GM19372 (cell line): ENCODE results near the gene TBC1D17.
"Not testable (repeated sequence)": the region's sequence is repeated elsewhere in the genome, so short reads cannot be mapped to it uniquely, and the experiment has no call there.

ENCODE experiments used
- ATAC-seq: cut with Tn5 transposase; IDR thresholded peaks from one replicate; pipeline ENCODE4 v1.9.1; 2021; ENCODE audit warnings: mild to moderate bottlenecking, low read depth, moderate library complexity; ENCODE audit not compliant: unreplicated experiment

TBC1D17 gene

GRCh38 chr19:49916839-49917733 lies 39.6 kb downstream of the TBC1D17 start:
- no peak for ATAC-seq

- ATAC-seq, result no peak
Measured at GRCh38 chr19:49918089-49918488, 40.6 kb downstream of the TBC1D17 start.

GRCh38 chr19:49920624-49921363 lies 43.3 kb downstream of the TBC1D17 start:
- no peak for ATAC-seq

- no peak for ATAC-seq
Measured at GRCh38 chr19:49921871-49922795, 44.6 kb downstream of the TBC1D17 start.

GRCh38 chr19:49923055-49924003 lies 45.8 kb downstream of the TBC1D17 start:
- no peak for ATAC-seq

GRCh38 chr19:49924004-49924880 lies 46.7 kb downstream of the TBC1D17 start:
- no peak for ATAC-seq

GRCh38 chr19:49924881-49925210 lies 47.3 kb downstream of the TBC1D17 start:
- ATAC-seq, result not testable (repeated sequence)

- ATAC-seq, result no peak
Measured at GRCh38 chr19:49925486-49925885, 48.0 kb downstream of the TBC1D17 start.

- ATAC-seq, result no peak
Measured at GRCh38 chr19:49926515-49926914, 49.0 kb downstream of the TBC1D17 start.

GRCh38 chr19:49927526-49928264 lies 50.2 kb downstream of the TBC1D17 start:
- ATAC-seq, result no peak

GRCh38 chr19:49929121-49929610 lies 51.7 kb downstream of the TBC1D17 start, which contains the start of the genes ATF5 and NUP62:
Gene ATF5, plus strand, starts transcription at chr19:49929205. Its CDS starts 1,646 bp downstream, at chr19:49930851.
Gene NUP62, minus strand, starts transcription at chr19:49929504. Its CDS starts 19,697 bp downstream, at chr19:49909807.
- peak; percentile 50 for ATAC-seq

GRCh38 chr19:49929611-49930482 lies 52.3 kb downstream of the TBC1D17 start:
- ATAC-seq, result peak; percentile 65

GRCh38 chr19:49930483-49931011 lies 53.0 kb downstream of the TBC1D17 start:
- ATAC-seq, result no peak

GRCh38 chr19:49931293-49932040 lies 54.0 kb downstream of the TBC1D17 start:
- ATAC-seq, result no peak

GRCh38 chr19:49932041-49932451 lies 54.5 kb downstream of the TBC1D17 start:
- ATAC-seq, result no peak

GRCh38 chr19:49932731-49933131 lies 55.2 kb downstream of the TBC1D17 start:
- no peak for ATAC-seq
